Neural progenitor cell (in vitro differentiated cells): Measurements from ENCODE around the gene EGR4.

Experiments used
- EZH2phosphoT487 ChIP-seq: fragments of 200-600 bp; sonication (generic); IDR thresholded peaks from 2 replicates; pipeline ENCODE4 v1.6.1; 2017; ENCODE audit warnings: antibody characterized with exemption
- TF ChIP-seq, protein P1 (sequence below): fragments of 200-600 bp; sonication (generic); IDR thresholded peaks from 2 replicates; pipeline ENCODE4 v1.5.1; 2017; ENCODE audit warnings: antibody characterized with exemption, mild to moderate bottlenecking

DNA sequence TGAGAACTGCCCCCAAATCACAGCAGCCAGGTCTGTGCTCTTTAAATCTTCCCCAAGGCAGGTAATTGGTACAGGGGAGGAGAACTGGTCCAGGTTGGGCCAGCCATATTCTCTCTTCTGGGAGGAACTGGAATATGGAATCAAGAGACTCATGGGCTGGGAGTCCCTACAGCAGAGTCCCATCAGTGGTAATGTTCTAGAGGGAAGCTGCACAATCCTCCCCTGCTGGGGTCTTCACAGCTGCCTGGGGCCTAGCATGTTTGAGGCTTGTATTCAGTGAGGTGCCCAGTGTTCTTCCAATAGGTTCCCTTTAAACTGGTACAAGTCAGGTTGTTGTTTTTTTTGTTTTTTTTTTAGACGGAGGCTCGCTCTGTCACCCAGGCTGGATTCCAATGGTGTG is 21.1 kb upstream of the EGR4 start:
- TF ChIP-seq, protein P1, sequence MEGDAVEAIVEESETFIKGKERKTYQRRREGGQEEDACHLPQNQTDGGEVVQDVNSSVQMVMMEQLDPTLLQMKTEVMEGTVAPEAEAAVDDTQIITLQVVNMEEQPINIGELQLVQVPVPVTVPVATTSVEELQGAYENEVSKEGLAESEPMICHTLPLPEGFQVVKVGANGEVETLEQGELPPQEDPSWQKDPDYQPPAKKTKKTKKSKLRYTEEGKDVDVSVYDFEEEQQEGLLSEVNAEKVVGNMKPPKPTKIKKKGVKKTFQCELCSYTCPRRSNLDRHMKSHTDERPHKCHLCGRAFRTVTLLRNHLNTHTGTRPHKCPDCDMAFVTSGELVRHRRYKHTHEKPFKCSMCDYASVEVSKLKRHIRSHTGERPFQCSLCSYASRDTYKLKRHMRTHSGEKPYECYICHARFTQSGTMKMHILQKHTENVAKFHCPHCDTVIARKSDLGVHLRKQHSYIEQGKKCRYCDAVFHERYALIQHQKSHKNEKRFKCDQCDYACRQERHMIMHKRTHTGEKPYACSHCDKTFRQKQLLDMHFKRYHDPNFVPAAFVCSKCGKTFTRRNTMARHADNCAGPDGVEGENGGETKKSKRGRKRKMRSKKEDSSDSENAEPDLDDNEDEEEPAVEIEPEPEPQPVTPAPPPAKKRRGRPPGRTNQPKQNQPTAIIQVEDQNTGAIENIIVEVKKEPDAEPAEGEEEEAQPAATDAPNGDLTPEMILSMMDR: no peak
- no peak for TF ChIP-seq EZH2phosphoT487
